ENCODE results near the gene AFAP1.
A peak's percentile ranks its signal among the peaks of the same experiment; 100 is the strongest.

The AFAP1 gene

DNA sequence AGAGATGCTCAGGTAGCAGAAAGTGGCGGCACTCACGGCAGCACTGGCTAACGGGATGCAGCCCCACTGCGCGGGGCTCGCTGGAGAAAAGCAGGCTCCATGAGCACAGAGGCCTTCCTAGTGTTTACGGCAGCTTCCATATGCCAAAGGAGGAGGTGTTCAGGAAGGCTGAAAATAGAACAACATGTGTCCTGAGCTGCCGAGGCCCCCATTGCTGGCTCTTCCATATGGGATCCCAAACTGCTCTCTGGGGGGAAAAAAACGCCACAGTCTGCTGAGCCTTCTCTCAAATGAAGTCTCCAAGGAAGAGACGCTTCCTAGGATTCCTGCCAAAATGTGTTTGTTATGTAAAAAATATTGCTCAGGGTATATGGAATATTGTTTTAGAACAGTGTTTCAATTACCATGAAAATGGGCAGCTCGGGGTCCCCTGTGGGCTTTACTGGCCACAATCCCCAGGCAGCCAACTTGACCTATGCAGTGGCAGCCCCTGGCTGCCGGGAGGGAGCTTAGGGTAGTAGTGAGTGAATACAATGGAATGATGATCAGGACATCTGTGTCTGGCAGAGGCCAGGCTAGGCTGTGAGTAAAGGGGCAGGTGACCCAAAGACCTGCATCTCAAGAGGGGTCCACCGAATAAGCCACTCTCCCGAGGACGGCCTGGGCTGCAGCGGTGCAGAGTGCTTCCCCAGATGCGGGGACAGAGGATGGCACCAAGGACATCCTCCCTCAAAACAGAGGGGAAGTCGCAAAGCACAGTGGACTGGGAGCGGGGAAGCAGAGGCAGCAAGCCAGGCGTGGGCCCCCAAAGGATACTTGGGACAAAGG is 170.1 kb downstream of the AFAP1 start:
- Histone ChIP-seq H3K4me3 (no peak overlapping the region), H3K9me3 (no peaks in the 10 kb centered on the region), H3K36me3 (peaks cover 43 to 96% (median 83%) of the 10 kb centered on the region in 3 donors), H3K4me1 (no peaks in the 10 kb centered on the region), H3K27ac (no peak overlapping the region), H3K27me3 (no peaks in the 10 kb centered on the region)
- TF ChIP-seq, protein P1, sequence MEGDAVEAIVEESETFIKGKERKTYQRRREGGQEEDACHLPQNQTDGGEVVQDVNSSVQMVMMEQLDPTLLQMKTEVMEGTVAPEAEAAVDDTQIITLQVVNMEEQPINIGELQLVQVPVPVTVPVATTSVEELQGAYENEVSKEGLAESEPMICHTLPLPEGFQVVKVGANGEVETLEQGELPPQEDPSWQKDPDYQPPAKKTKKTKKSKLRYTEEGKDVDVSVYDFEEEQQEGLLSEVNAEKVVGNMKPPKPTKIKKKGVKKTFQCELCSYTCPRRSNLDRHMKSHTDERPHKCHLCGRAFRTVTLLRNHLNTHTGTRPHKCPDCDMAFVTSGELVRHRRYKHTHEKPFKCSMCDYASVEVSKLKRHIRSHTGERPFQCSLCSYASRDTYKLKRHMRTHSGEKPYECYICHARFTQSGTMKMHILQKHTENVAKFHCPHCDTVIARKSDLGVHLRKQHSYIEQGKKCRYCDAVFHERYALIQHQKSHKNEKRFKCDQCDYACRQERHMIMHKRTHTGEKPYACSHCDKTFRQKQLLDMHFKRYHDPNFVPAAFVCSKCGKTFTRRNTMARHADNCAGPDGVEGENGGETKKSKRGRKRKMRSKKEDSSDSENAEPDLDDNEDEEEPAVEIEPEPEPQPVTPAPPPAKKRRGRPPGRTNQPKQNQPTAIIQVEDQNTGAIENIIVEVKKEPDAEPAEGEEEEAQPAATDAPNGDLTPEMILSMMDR (IDR thresholded peaks at IDR 0.05), result no peak
- peak in 1 of 2 donors; percentile 64 for DNase-seq
- intact Hi-C loops (cut with DNase I; ENCODE audit: low total_unique reads), result no loop called here

DNA sequence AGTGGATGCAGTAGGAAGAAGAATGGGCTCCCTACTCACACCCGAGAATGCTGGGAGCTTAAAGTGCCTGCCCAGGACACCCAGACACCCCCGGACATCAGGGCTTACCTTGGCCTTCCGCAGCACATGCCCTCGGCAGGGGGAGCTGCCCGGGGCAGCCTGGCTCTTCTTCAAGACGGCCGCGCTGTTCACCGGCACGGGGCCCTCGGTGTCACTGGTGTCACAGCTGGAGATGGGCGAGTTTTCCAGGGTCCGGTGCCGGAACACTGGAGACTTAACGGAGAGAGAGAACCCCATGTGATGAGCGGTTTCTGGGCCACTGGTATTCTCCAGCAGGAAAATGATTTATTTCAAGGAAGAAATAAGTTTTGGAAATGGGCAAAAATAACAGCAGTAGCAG is 170.9 kb downstream of the AFAP1 start:
- TF ChIP-seq, protein P1 (IDR thresholded peaks at IDR 0.05), result no peak
- Histone ChIP-seq H3K4me3 (no peak overlapping the region), H3K27ac (no peak overlapping the region), H3K9me3 (no peaks in the 10 kb centered on the region), H3K27me3 (no peaks in the 10 kb centered on the region), H3K4me1 (no peaks in the 10 kb centered on the region), H3K36me3 (peaks cover 39 to 96% (median 74%) of the 10 kb centered on the region in 3 donors)
- peak in 1 of 2 donors; percentile 56 for DNase-seq
- intact Hi-C loops (cut with DNase I; ENCODE audit: low total_unique reads), result no loop called here

DNA sequence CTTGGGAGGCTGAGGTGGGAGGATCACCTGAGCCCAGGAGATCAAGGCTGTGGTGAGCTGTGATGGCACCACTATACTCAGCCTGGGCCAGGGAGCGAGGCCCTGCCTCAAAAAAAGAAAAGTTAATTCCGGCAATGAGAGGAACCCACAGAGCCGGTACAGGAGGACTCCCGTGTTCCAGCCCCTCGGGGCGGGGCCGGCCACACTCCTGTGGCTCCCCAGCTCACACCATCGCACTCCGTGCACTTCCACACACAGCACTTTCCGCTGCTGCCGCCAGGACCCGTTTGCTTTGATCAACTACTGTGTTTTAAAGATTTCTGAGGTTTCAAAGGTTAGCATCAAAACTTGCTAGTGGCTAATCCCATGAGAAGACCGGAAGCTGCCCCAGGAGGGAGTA is 171.7 kb downstream of the AFAP1 start:
- H3K36me3 ChIP-seq, result peaks cover 36 to 96% (median 73%) of the 10 kb centered on the region in 3 donors
- no peaks in the 10 kb centered on the region for H3K4me1 ChIP-seq
- TF ChIP-seq, protein P1 (IDR thresholded peaks at IDR 0.05), result no peak

DNA sequence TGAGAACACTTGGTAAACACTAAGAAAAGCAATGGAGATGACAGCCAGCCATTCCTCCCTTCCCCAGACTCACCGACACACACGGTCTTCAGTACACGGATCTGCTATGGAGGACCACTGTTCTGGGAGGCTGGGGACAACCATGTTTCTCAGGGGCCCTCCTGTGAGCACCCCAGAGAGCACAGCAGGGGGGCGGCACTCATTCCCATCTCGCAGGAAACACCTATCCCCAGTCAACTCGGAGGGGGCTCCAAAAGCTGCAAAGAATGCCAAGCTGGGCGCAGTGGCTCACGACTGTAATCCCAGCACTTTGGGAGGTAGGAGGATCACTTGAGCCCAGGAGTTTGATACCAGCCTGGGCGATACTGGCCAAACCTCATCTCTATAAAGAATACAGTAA is 172.1 kb downstream of the AFAP1 start:
- no peaks in the 10 kb centered on the region for H3K9me3 ChIP-seq
- no peaks in the 10 kb centered on the region for H3K4me1 ChIP-seq
- TF ChIP-seq, protein P1 (IDR thresholded peaks at IDR 0.05), result no peak
- no peak overlapping the region for H3K27ac ChIP-seq
- peak in 1 of 2 donors; percentile 39 for DNase-seq
- no peaks in the 10 kb centered on the region for H3K27me3 ChIP-seq
- no peak overlapping the region for H3K4me3 ChIP-seq
- peaks cover 33 to 96% (median 72%) of the 10 kb centered on the region in 3 donors for H3K36me3 ChIP-seq
- intact Hi-C loops (cut with DNase I; ENCODE audit: low total_unique reads), result no loop called here

More for the DNA sequence above, 171.7 kb downstream of the AFAP1 start:
- no peaks in the 10 kb centered on the region for H3K27me3 ChIP-seq
- peak in 1 of 2 donors; percentile 51 for DNase-seq
- H3K4me3 ChIP-seq, result no peak overlapping the region
- intact Hi-C loops (cut with DNase I; ENCODE audit: low total_unique reads), result no loop called here
- H3K27ac ChIP-seq, result no peak overlapping the region
- H3K9me3 ChIP-seq, result no peaks in the 10 kb centered on the region

DNA sequence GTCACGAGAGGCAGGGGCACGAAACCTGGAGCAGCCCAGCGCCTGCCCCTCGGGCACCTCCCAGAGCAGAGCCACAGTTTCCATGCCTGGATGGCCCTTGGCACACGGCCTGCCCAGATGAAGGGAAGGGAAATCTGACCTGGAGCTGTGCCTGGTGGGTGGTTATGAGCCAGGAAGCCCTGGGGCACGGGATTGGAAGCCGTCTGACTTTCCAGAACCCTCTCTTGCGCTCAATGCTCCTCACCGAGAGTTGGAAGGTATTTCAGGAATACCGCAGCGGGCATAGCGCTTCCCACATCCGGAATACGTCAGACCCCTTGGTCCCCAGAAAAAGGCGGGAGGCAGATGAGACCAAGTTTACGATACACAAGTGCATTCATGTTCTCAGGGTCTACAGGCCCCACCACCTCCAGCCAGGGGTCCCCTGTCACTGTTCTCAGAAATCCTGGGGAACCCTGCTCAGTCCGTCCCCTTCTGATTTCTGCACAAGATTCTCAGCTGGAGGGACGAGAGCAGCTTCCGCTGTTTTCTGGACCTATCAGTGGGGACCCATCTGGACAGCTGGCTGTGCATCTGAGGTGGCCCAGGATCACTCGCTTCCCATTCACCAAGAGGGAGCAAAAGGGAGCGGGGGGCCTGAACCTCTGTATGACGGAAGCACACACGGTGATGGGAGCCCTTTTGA is 172.9 kb downstream of the AFAP1 start:
- Histone ChIP-seq H3K27me3 (no peaks in the 10 kb centered on the region), H3K36me3 (peaks cover 26 to 96% (median 68%) of the 10 kb centered on the region in 3 donors), H3K4me1 (no peaks in the 10 kb centered on the region), H3K27ac (no peak overlapping the region), H3K9me3 (no peaks in the 10 kb centered on the region), H3K4me3 (no peak overlapping the region)
- intact Hi-C loops (cut with DNase I; ENCODE audit: low total_unique reads), result no loop called here
- TF ChIP-seq, protein P1 (IDR thresholded peaks at IDR 0.05), result no peak
- peak in 1 of 2 donors; percentile 63 for DNase-seq
